Activated CD8-positive, alpha-beta memory T cell treated with anti-CD3 and anti-CD28 coated beads for 4 hours (primary cell): ENCODE data around the gene FOXI3.
"Not testable (repeated sequence)": the region's sequence is repeated elsewhere in the genome, so short reads cannot be mapped to it uniquely, and the experiment has no call there.

Source experiments
- DNase-seq, 2 donors: peaks; one replicate each; pipeline ENCODE4 v3.0.0-alpha.2; 2020; ENCODE audit warnings: low read depth in 2 of 2

The FOXI3 gene

GRCh38 chr2:88442061-88442460 lies 10.4 kb downstream of the FOXI3 start:
- no peak for DNase-seq

- DNase-seq: no peak
These were observed 15.5 kb downstream of the FOXI3 start for GRCh38 chr2:88437010-88437409.

DNA sequence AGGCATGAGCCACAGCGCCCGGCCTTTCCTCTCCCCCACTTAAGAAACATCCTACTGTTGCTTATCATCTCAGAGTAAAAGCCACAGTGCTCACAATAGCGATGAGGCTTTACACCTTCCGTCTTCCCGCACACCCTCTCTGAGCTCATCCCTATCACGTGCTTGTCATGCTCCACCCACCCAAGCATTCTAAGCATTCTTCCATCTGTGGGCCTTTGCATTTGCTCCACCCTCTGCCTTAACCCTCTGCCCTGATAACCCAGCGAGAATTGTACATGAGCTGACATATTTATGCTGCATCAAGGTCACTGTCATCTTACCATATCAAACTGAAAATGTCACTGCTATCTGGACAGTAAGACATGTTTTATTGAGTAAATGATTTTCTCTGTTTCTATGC lies 22.6 kb downstream of the FOXI3 start:
- no peak for DNase-seq

DNA sequence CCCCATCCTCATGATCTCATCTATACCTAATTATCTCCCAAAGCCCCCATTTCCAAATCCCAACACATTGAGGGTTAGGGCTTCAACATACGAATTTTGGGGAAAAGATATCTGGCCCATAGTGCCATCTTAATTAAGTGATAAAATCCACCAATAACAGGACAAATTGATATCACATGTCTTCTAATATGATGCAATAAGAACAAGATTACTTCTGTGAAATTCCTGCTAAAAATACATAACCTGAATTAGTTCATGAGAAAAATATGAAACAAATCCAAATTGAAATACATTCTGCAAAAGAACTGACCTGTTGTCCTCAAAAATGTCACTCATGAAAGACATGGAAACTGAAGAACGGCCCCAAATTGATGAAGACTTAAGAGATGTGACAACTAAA lies 28.8 kb downstream of the FOXI3 start:
- DNase-seq: no peak

DNA sequence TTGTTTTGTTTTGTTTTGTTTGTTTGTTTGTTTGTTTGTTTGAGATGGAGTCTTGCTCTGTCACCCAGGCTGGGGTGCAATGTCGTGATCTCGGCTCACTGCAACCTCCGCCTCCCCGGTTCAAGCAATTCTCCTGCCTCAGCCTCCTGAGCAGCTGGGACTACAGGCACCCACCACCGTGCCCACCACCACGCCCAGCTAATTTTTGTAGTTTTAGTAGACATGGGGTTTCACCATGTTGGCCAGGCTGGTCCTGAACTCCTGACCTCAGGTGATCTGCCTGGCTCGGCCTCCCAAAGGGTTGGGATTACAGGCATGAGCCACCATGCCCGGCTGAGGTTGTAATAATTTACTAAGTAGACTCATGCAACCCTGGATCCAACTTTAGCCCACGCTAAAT lies 33.4 kb downstream of the FOXI3 start:
- DNase-seq: not testable (repeated sequence)

- no peak for DNase-seq
These were observed 36.4 kb downstream of the FOXI3 start for GRCh38 chr2:88416016-88416663.

DNA sequence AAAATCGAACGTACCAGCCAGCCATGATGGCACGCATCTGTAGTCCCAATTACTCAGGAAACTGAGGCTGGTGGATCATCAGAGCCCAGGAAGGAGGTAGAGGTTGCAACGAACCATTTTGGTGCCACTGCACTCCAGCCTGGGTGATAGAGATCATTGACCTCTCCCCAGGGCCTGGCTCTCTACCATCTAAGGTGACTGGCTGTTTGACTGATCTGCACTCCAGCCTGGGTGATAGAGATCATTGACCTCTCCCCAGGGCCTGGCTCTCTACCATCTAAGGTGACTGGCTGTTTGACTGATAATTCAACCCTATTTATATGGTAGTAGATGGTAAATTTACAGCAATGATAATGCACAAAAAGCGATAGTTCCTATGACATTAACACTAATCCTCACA lies 43.6 kb downstream of the FOXI3 start:
- DNase-seq: not testable (repeated sequence)

GRCh38 chr2:88400037-88400767 lies 52.3 kb downstream of the FOXI3 start:
- no peak for DNase-seq

GRCh38 chr2:88398180-88398579 lies 54.3 kb downstream of the FOXI3 start:
- DNase-seq: no peak
